ENCODE measurements around the gene TOM1. TPM values are rescaled to one million over a fixed set of nuclear protein-coding genes. Genes with fewer than 3 reads are reported as not detected.
"Not testable (repeated sequence)": the region's sequence is repeated elsewhere in the genome, so short reads cannot be mapped to it uniquely, and the experiment has no call there.

Gene TOM1
- total and polyA plus RNA-seq, 2 of the 13 experiments (the other 11 are each of a cell fraction or from before 2014, with no cell fraction given), result 30.8 to 87.3 TPM

GRCh38 chr22:35364230-35364629, 64.5 kb downstream of the TOM1 start (continued):
- TF ChIP-seq FOXP4 (CRISPR knock-in tag; IDR thresholded peaks at IDR 0.05), result peak; percentile 63
- TF ChIP-seq TEAD3 (CRISPR knock-in tag; optimal IDR thresholded peaks at IDR 0.05; ENCODE audit: borderline replicate concordance), result peak; percentile 30
- TF ChIP-seq MIER3 (CRISPR knock-in tag; IDR thresholded peaks at IDR 0.05; ENCODE audit: borderline replicate concordance), result peak; percentile 75; the same call in 1 of the 2 replicates
- peak; percentile 85; the same call in 1 of the 2 replicates for TF ChIP-seq HMG20A (CRISPR knock-in tag; IDR thresholded peaks at IDR 0.05; ENCODE audit: borderline replicate concordance)
- TF ChIP-seq ARID4A (CRISPR knock-in tag; IDR thresholded peaks at IDR 0.05; ENCODE audit: borderline replicate concordance), result peak; percentile 48; the same call in 1 of the 2 replicates
- TF ChIP-seq, protein P1, sequence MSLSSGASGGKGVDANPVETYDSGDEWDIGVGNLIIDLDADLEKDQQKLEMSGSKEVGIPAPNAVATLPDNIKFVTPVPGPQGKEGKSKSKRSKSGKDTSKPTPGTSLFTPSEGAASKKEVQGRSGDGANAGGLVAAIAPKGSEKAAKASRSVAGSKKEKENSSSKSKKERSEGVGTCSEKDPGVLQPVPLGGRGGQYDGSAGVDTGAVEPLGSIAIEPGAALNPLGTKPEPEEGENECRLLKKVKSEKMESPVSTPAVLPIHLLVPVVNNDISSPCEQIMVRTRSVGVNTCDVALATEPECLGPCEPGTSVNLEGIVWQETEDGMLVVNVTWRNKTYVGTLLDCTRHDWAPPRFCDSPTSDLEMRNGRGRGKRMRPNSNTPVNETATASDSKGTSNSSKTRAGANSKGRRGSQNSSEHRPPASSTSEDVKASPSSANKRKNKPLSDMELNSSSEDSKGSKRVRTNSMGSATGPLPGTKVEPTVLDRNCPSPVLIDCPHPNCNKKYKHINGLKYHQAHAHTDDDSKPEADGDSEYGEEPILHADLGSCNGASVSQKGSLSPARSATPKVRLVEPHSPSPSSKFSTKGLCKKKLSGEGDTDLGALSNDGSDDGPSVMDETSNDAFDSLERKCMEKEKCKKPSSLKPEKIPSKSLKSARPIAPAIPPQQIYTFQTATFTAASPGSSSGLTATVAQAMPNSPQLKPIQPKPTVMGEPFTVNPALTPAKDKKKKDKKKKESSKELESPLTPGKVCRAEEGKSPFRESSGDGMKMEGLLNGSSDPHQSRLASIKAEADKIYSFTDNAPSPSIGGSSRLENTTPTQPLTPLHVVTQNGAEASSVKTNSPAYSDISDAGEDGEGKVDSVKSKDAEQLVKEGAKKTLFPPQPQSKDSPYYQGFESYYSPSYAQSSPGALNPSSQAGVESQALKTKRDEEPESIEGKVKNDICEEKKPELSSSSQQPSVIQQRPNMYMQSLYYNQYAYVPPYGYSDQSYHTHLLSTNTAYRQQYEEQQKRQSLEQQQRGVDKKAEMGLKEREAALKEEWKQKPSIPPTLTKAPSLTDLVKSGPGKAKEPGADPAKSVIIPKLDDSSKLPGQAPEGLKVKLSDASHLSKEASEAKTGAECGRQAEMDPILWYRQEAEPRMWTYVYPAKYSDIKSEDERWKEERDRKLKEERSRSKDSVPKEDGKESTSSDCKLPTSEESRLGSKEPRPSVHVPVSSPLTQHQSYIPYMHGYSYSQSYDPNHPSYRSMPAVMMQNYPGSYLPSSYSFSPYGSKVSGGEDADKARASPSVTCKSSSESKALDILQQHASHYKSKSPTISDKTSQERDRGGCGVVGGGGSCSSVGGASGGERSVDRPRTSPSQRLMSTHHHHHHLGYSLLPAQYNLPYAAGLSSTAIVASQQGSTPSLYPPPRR (CRISPR knock-in tag; IDR thresholded peaks at IDR 0.05; ENCODE audit: borderline replicate concordance), result peak; percentile 29; the same call in 1 of the 2 replicates
- 0 out of 2 replicates have a peak, but pooled peaks have one; percentile 24 for TF ChIP-seq KDM3A (CRISPR knock-in tag; IDR thresholded peaks at IDR 0.05; ENCODE audit: low read depth)
- TF ChIP-seq FOXO1 (CRISPR knock-in tag; IDR thresholded peaks at IDR 0.05), result peak; percentile 56; the same call in 1 of the 2 replicates
- peak; percentile 48; the same call in 1 of the 2 replicates for TF ChIP-seq ZFP36L1 (CRISPR knock-in tag; IDR thresholded peaks at IDR 0.05)
- peak; percentile 50 for TF ChIP-seq CEBPG (CRISPR knock-in tag; IDR thresholded peaks at IDR 0.05)
- peak; percentile 74 for TF ChIP-seq ATF3 (CRISPR knock-in tag; IDR thresholded peaks at IDR 0.05)
- peak; percentile 48; the same call in 1 of the 2 replicates for TF ChIP-seq FOXK2 (IDR thresholded peaks at IDR 0.05)
- peak; percentile 46; the same call in 1 of the 2 replicates for TF ChIP-seq CREM (IDR thresholded peaks at IDR 0.05)
- TF ChIP-seq CREM (CRISPR knock-in tag; IDR thresholded peaks at IDR 0.05), result not testable (repeated sequence)
- peak; percentile 74 for TF ChIP-seq ELF3 (CRISPR knock-in tag; IDR thresholded peaks at IDR 0.05)
- TF ChIP-seq FOXA3 (CRISPR knock-in tag; IDR thresholded peaks at IDR 0.05), result peak; percentile 94
- TF ChIP-seq FOXA1 (IDR thresholded peaks at IDR 0.05), result 0 out of 2 replicates have a peak, but pooled peaks have one; percentile 35
- TF ChIP-seq FOXA1 (CRISPR knock-in tag; IDR thresholded peaks at IDR 0.05), result peak; percentile 82
